IMR-90 (cell line): ENCODE results near the gene NYAP1. TPM values are rescaled to one million over a fixed set of nuclear protein-coding genes. Genes with fewer than 3 reads are reported as not detected.

Source experiments
- ATAC-seq: fragments of 200-7000 bp; cut with Tn5 transposase; 2 replicates; pipeline ENCODE4 v1.9.1; 2020; ENCODE audit warnings: low read depth, mild to moderate bottlenecking, moderate library complexity
- BruUV-seq: library from RNA; stranded (reverse); fragments of 400-500 nt; replicated peaks from 2 replicates; lab custom pipeline; 2021; lab: Mats Ljungman, UMichigan
- CTCF ChIA-PET: fragments of 300-600 bp; formaldehyde crosslinking; extraction: SDS; loops from one replicate; lab custom pipeline; 2021; ENCODE audit warnings: antibody characterized with exemption; lab: Yijun Ruan, JAX
- POLR2A ChIA-PET: fragments of 300-600 bp; sonication (Branson Sonifier 250); formaldehyde crosslinking; loops from one replicate; lab custom pipeline; 2022; ENCODE audit warnings: antibody characterized with exemption; ENCODE audit not compliant: unreplicated experiment; lab: Charles Lee
- DNase-seq: peaks from one replicate; pipeline ENCODE4 v3.0.0; 2013
- H2AFZ ChIP-seq: replicated peaks from 2 replicates; pipeline ENCODE3; 2013; ENCODE audit warnings: low read length, mild to moderate bottlenecking; ENCODE audit not compliant: poor library complexity
- H2AK5ac ChIP-seq: 2 replicates; pipeline ENCODE4 v1.6.1; 2013; ENCODE audit warnings: low read depth, low read length, inconsistent platforms
- H2AK9ac ChIP-seq: replicated peaks from 2 replicates; pipeline ENCODE3; 2013; ENCODE audit warnings: mild to moderate bottlenecking, low read depth, low read length, moderate library complexity; ENCODE audit not compliant: poor library complexity
- H2BK120ac ChIP-seq: 2 replicates; pipeline ENCODE4 v1.6.1; 2013; ENCODE audit warnings: low read depth, low read length, inconsistent platforms
- H2BK15ac ChIP-seq: 3 replicates; pipeline ENCODE4 v1.6.1; 2013; ENCODE audit warnings: low read depth, low read length, inconsistent platforms
- H2BK20ac ChIP-seq: 2 replicates; pipeline ENCODE4 v1.6.1; 2013; ENCODE audit warnings: low read depth, mild to moderate bottlenecking, inconsistent platforms, low read length, moderate library complexity
- H2BK5ac ChIP-seq: 2 replicates; pipeline ENCODE4 v1.6.1; 2013; ENCODE audit warnings: mild to moderate bottlenecking, low read depth, low read length, inconsistent platforms; ENCODE audit not compliant: poor library complexity, severe bottlenecking
- H3K14ac ChIP-seq: replicated peaks from 2 replicates; pipeline ENCODE4 v1.6.1; 2013; ENCODE audit warnings: low read depth, low read length, inconsistent platforms
- H3K18ac ChIP-seq: 2 replicates; pipeline ENCODE4 v1.6.1; 2013; ENCODE audit warnings: low read depth, low read length, control low read depth
- H3K23ac ChIP-seq: 2 replicates; pipeline ENCODE4 v1.6.1; 2013; ENCODE audit warnings: low read depth, low read length, inconsistent platforms
- H3K27ac ChIP-seq: 2 replicates; pipeline ENCODE4 v1.5.1; 2013; ENCODE audit warnings: mild to moderate bottlenecking, control low read depth, low read length; ENCODE audit not compliant: insufficient read depth
- H3K27me3 ChIP-seq: 2 replicates; pipeline ENCODE4 v1.6.1; 2013; ENCODE audit warnings: low read length; ENCODE audit not compliant: control insufficient read depth, insufficient read depth
- H3K36me3 ChIP-seq: 2 replicates; pipeline ENCODE4 v1.6.1; 2013; ENCODE audit warnings: low read length, mixed read lengths; ENCODE audit not compliant: control insufficient read depth, insufficient read depth
- H3K4ac ChIP-seq: 2 replicates; pipeline ENCODE4 v1.6.1; 2013; ENCODE audit warnings: low read depth, low read length, inconsistent platforms
- H3K4me1 ChIP-seq: 2 replicates; pipeline ENCODE4 v1.6.1; 2013; ENCODE audit warnings: low read length, mixed read lengths; ENCODE audit not compliant: control insufficient read depth, insufficient read depth
- H3K4me2 ChIP-seq: 2 replicates; pipeline ENCODE4 v1.6.1; 2013; ENCODE audit warnings: low read depth, mild to moderate bottlenecking, control low read depth, low read length, moderate library complexity
- H3K4me3 ChIP-seq: 2 replicates; pipeline ENCODE4 v1.5.1; 2013; ENCODE audit warnings: low read depth, mild to moderate bottlenecking, control low read depth, low read length, moderate library complexity; ENCODE audit not compliant: insufficient read depth
- H3K56ac ChIP-seq: 2 replicates; pipeline ENCODE4 v1.6.1; 2013; ENCODE audit warnings: low read length, inconsistent platforms; ENCODE audit not compliant: insufficient read depth; ENCODE audit errors: extremely low read depth
- H3K79me1 ChIP-seq, 2 experiments: 2 replicates each; pipeline ENCODE4 v1.6.1; 2013; ENCODE audit warnings: low read length in 2 of 2, inconsistent platforms in 1 of 2, low read depth in 1 of 2
- H3K9ac ChIP-seq: 2 replicates; pipeline ENCODE4 v1.6.1; 2013; ENCODE audit warnings: low read depth, low read length, control low read depth
- H3K9me1 ChIP-seq: 2 replicates; pipeline ENCODE4 v1.6.1; 2013; ENCODE audit warnings: low read length, inconsistent platforms; ENCODE audit not compliant: insufficient read depth
- H3K9me3 ChIP-seq: 2 replicates; pipeline ENCODE4 v1.6.1; 2013; ENCODE audit warnings: low read length; ENCODE audit not compliant: control insufficient read depth, insufficient read depth
- H4K20me1 ChIP-seq: 2 replicates; pipeline ENCODE4 v1.6.1; 2013; ENCODE audit warnings: low read length, inconsistent platforms; ENCODE audit not compliant: insufficient read depth
- H4K5ac ChIP-seq: 2 replicates; pipeline ENCODE4 v1.6.1; 2013; ENCODE audit warnings: mild to moderate bottlenecking, low read depth, low read length, control low read depth
- H4K8ac ChIP-seq, 2 experiments: 2 replicates each; pipeline ENCODE4 v1.6.1; 2013; ENCODE audit warnings: low read depth in 2 of 2, low read length in 2 of 2, control low read depth in 1 of 2, inconsistent platforms in 1 of 2
- H4K91ac ChIP-seq: 2 replicates; pipeline ENCODE4 v1.6.1; 2013; ENCODE audit warnings: low read depth, low read length, inconsistent platforms; ENCODE audit not compliant: insufficient read depth
- CEBPB ChIP-seq: IDR thresholded peaks from 2 replicates; pipeline ENCODE4 v1.6.1; 2012; ENCODE audit warnings: low read depth, low read length, improper control_type of control experiment
- CHD1 ChIP-seq: IDR thresholded peaks from 2 replicates; pipeline ENCODE4 v1.6.1; 2012; ENCODE audit warnings: low read depth, low read length, improper control_type of control experiment
- CTCF ChIP-seq: conservative IDR thresholded peaks from 2 replicates; pipeline ENCODE4 v1.5.1; 2012; ENCODE audit warnings: mild to moderate bottlenecking, low read depth, low read length, improper control_type of control experiment
- ELK1 ChIP-seq: fragments of 150-350 bp; IDR thresholded peaks from 2 replicates; pipeline ENCODE4 v1.6.1; 2016; ENCODE audit warnings: low read depth, mild to moderate bottlenecking, low read length, moderate library complexity, borderline replicate concordance
- FOS ChIP-seq: fragments of 150-350 bp; IDR thresholded peaks from 2 replicates; pipeline ENCODE4 v1.6.1; 2016; ENCODE audit warnings: low read depth, low read length
- MAFK ChIP-seq: IDR thresholded peaks from 2 replicates; pipeline ENCODE4 v1.6.1; 2012; ENCODE audit warnings: low read depth, low read length, improper control_type of control experiment
- MAZ ChIP-seq: IDR thresholded peaks from 2 replicates; pipeline ENCODE4 v1.6.1; 2012; ENCODE audit warnings: low read depth, mild to moderate bottlenecking, low read length, improper control_type of control experiment, moderate library complexity, borderline replicate concordance
- MXI1 ChIP-seq: IDR thresholded peaks from 2 replicates; pipeline ENCODE4 v1.6.1; 2012; ENCODE audit warnings: low read depth, mild to moderate bottlenecking, low read length, moderate library complexity, borderline replicate concordance
- NFE2L2 ChIP-seq: fragments of 150-350 bp; IDR thresholded peaks from 2 replicates; pipeline ENCODE4 v1.6.1; 2016; ENCODE audit warnings: low read depth, mild to moderate bottlenecking, low read length
- RAD21 ChIP-seq: IDR thresholded peaks from 2 replicates; pipeline ENCODE4 v1.6.1; 2012; ENCODE audit warnings: low read length, improper control_type of control experiment
- RFX5 ChIP-seq: IDR thresholded peaks from 2 replicates; pipeline ENCODE4 v1.8.0; 2012; ENCODE audit warnings: low read depth, mild to moderate bottlenecking, low read length, moderate library complexity
- SMC3 ChIP-seq: fragments of 150-350 bp; IDR thresholded peaks from 2 replicates; pipeline ENCODE4 v1.6.1; 2016; ENCODE audit warnings: low read depth, mild to moderate bottlenecking, antibody characterized with exemption, low read length, moderate library complexity
- USF2 ChIP-seq: fragments of 150-350 bp; IDR thresholded peaks from 2 replicates; pipeline ENCODE4 v1.6.1; 2017; ENCODE audit warnings: mild to moderate bottlenecking, antibody characterized with exemption, low read length, low read depth
- WGBS, 2 experiments: methylation state at CpG; one replicate each; pipeline versions ENCODE4 v1.1.5 to v1.1.7; 2013; ENCODE audit warnings: missing lambda C conversion rate in 2 of 2; ENCODE audit not compliant: insufficient read length in 1 of 2; ENCODE audit errors: extremely low coverage in 2 of 2; 5-methylcytosine and 5-hydroxymethylcytosine counted together
- dilution Hi-C: fragments of 300-500 bp; cut with HindIII; formaldehyde crosslinking; loops from one replicate; pipeline ENCODE4 v1.14.3; 2018; ENCODE audit warnings: low sequenced_read_pairs; ENCODE audit not compliant: unreplicated experiment
- in situ Hi-C: fragments of 300-500 bp; cut with MboI; formaldehyde crosslinking; loops from 3 replicates; pipeline ENCODE4 v1.14.3; 2019; ENCODE audit warnings: low sequenced_read_pairs, inconsistent platforms, mixed read lengths
- intact Hi-C: fragments of 100-400 bp; cut with micrococcal nuclease; formaldehyde crosslinking; loops from 2 replicates; pipeline ENCODE4 v1.10.0; 2022
- polyA plus RNA-seq, 3 experiments: library from polyadenylated mRNA; depleted of rRNA; stranded (reverse); fragments of >200 nt; gene quantifications; 2 replicates each; pipeline ENCODE4 v1.2.3, GENCODE V29; 2012; ENCODE audit warnings: low replicate concordance in 1 of 3
- total RNA-seq: library from RNA; depleted of rRNA; stranded (reverse); fragments of >200 nt; gene quantifications from 2 replicates; pipeline ENCODE4 v1.2.3, GENCODE V29; 2012

Gene NYAP1
- total and polyA plus RNA-seq, 2 of the 4 experiments (the other 2 are of a cell fraction): 0.18 to 1.3 TPM

- TF ChIP-seq ELK1 (no peak), CEBPB (no peak)
These were observed 2.3 kb upstream of the NYAP1 start (continued) for GRCh38 chr7:100481466-100481865.

GRCh38 chr7:100482728-100483089 is 1.0 kb upstream of the NYAP1 start:
- 50% methylated on average over 12 of the region's 14 CpGs; no CpG with 5 or more reads in 1 of the 2 experiments for WGBS, 2 experiments
- peak overlapping the region; percentile 73 for H3K4me3 ChIP-seq
- 0 out of 2 replicates have a peak overlapping the region, but pooled peaks have one; percentile 40 for H3K4ac ChIP-seq
- H2BK15ac ChIP-seq: no peak overlapping the region
- DNase-seq (no peak), ATAC-seq (no peak)
- no peaks in the 10 kb centered on the region for H3K27me3 ChIP-seq
- dilution Hi-C loops (no loop called here), intact Hi-C loops (no loop called here), in situ Hi-C loops (loop anchor here (5.0 kb wide), 1 partner anchor 60 kb away; no protein-coding TSS in a partner anchor)
- H3K36me3 ChIP-seq: no peaks in the 10 kb centered on the region
- H3K4me1 ChIP-seq: peaks cover 5% of the 10 kb centered on the region
- H3K23ac ChIP-seq: no peak overlapping the region
- no peak overlapping the region for H2BK5ac ChIP-seq
- peak overlapping the region; percentile 90 for H3K4me2 ChIP-seq
- no TSS peak for BruUV-seq
- no peak overlapping the region for H2BK20ac ChIP-seq
- peaks cover 3% of the 10 kb centered on the region; the same call in 1 of the 2 replicates for H4K20me1 ChIP-seq
- ChIA-PET CTCF (interaction anchor here (0.6 to 1.3 kb wide), 6 partner anchors 14 to 77 kb away, joined by 3 to 5 read pairs (median 4); partner anchors contain the start of gene AGFG2), POLR2A (interaction anchor here (0.6 kb wide), 1 partner anchor 106 kb away, joined by 5 read pairs; no protein-coding TSS in a partner anchor)
- H3K9me1 ChIP-seq: no peaks in the 10 kb centered on the region
- H3K27ac ChIP-seq: no peak overlapping the region
- H3K9me3 ChIP-seq: no peaks in the 10 kb centered on the region
- peak overlapping the region; percentile 96 for H2AFZ ChIP-seq
- H3K18ac ChIP-seq: no peak overlapping the region
- no peak overlapping the region for H2BK120ac ChIP-seq
- H4K8ac ChIP-seq: peak overlapping the region in 1 of 2 experiments; percentile 57; a peak in 1 of 4 replicates
- H3K9ac ChIP-seq: peak overlapping the region; percentile 43
- H4K91ac ChIP-seq: no peak overlapping the region
- H2AK5ac ChIP-seq: 0 out of 2 replicates have a peak overlapping the region, but pooled peaks have one; percentile 67
- H3K79me1 ChIP-seq: 0 out of 4 replicates have a peak, but pooled peaks cover 0 to 9% of the 10 kb centered on the region in 2 experiments
- H3K14ac ChIP-seq: no peak overlapping the region
- peak overlapping the region; percentile 90 for H2AK9ac ChIP-seq
- H4K5ac ChIP-seq: no peak overlapping the region
- no peak overlapping the region for H3K56ac ChIP-seq
- TF ChIP-seq CHD1: no peak
- TF ChIP-seq FOS: no peak
- no peak for TF ChIP-seq USF2
- TF ChIP-seq SMC3: no peak
- TF ChIP-seq RFX5: no peak
- no peak for TF ChIP-seq RAD21
- no peak for TF ChIP-seq MAZ
- no peak for TF ChIP-seq CTCF
- no peak for TF ChIP-seq MAFK
- TF ChIP-seq MXI1: no peak
- TF ChIP-seq NFE2L2: no peak
